WTC11 (cell line): Measurements from ENCODE around the gene GPR84. TPM values are rescaled to one million over a fixed set of nuclear protein-coding genes. Genes with fewer than 3 reads are reported as not detected.
A peak's percentile ranks its signal among the peaks of the same experiment; 100 is the strongest.

ENCODE experiments used
- ETV6 ChIP-seq: sonication (generic); formaldehyde crosslinking; IDR thresholded peaks from 2 replicates; pipeline ENCODE4 v1.8.1; 2022; ENCODE audit warnings: mild to moderate bottlenecking, missing genetic modification reagents
- HMGA2 ChIP-seq: fragments of 250-450 bp; sonication (Bioruptor Pico); IDR thresholded peaks from 2 replicates; pipeline ENCODE4 v1.4.0; 2021; ENCODE audit warnings: mild to moderate bottlenecking, moderate library complexity
- ZBTB21 ChIP-seq: sonication (generic); formaldehyde crosslinking; IDR thresholded peaks from 2 replicates; pipeline ENCODE4 v1.8.1; 2023; ENCODE audit warnings: mild to moderate bottlenecking, missing genetic modification reagents, borderline replicate concordance
- microRNA-seq: library from miRNA; unstranded; fragments of <30 nt; microRNA quantifications from one replicate; pipeline ENCODE4 v1.2.0, GENCODE V29; 2022; ENCODE audit warnings: borderline number of aligned reads
- total RNA-seq: library from RNA; stranded (reverse); gene quantifications from 3 replicates; pipeline ENCODE4 v1.2.3, GENCODE V29; 2021
- TF ChIP-seq, protein P1 (sequence below): sonication (generic); formaldehyde crosslinking; IDR thresholded peaks from 2 replicates; pipeline ENCODE4 v1.8.1; 2022; ENCODE audit warnings: missing genetic modification reagents, borderline replicate concordance

Gene GPR84
- total RNA-seq, 1 experiment from 2014 or later, result 0.13 TPM

DNA sequence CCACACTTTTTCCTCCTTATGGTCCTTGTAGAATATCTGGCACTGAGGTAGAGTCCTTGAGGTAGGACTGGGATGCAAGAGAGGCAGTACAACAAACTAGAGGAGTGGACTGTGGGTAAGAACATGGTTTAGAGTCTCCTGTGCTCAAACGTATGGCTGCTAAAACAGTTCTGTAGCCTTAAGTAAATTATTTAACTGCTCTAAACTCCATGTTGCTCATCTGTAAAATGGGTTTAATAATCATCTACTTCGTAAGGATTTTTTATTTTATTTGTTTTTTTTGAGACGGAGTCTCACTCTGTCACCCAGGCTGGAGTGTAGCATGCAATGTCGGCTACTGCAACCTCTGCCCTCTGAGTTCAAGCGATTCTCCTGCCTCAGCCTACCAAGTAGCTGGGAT lies 42.9 kb downstream of the GPR84 start (continued):
- TF ChIP-seq, protein P1, sequence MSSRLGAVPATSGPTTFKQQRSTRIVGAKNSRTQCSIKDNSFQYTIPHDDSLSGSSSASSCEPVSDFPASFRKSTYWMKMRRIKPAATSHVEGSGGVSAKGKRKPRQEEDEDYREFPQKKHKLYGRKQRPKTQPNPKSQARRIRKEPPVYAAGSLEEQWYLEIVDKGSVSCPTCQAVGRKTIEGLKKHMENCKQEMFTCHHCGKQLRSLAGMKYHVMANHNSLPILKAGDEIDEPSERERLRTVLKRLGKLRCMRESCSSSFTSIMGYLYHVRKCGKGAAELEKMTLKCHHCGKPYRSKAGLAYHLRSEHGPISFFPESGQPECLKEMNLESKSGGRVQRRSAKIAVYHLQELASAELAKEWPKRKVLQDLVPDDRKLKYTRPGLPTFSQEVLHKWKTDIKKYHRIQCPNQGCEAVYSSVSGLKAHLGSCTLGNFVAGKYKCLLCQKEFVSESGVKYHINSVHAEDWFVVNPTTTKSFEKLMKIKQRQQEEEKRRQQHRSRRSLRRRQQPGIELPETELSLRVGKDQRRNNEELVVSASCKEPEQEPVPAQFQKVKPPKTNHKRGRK (CRISPR knock-in tag), result no peak
- no peak for TF ChIP-seq ETV6 (CRISPR knock-in tag)
- TF ChIP-seq ZBTB21 (CRISPR knock-in tag), result no peak
- TF ChIP-seq HMGA2 (CRISPR knock-in tag), result no peak

Small RNA genes lying within 50 kb of the gene (microRNA-seq; reads per million reads assigned to microRNA genes)
- gene MIR148B, result 9.4 reads per million, percentile 25 among the genes with 10 or more reads in this experiment

Other genes starting within 250 kb of the GPR84 start
- gene SMUG1, start 175.5 kb downstream of the GPR84 start, total RNA-seq, result 19.2 to 27.5 TPM (median 26.3 TPM) in 3 replicates
- gene CBX5, start 84.4 kb downstream of the GPR84 start, total RNA-seq, result 182 to 218 TPM (median 216 TPM) in 3 replicates
- gene HNRNPA1, start 83.8 kb downstream of the GPR84 start, total RNA-seq, result 2,589 to 2,788 TPM (median 2,737 TPM) in 3 replicates
- 2.4 to 3.0 TPM (median 3.0 TPM) in 3 replicates for gene NFE2, start 63.5 kb downstream of the GPR84 start, total RNA-seq
- gene COPZ1, start 39.4 kb downstream of the GPR84 start, total RNA-seq, result 98.2 to 116 TPM (median 115 TPM) in 3 replicates
- 18.4 to 23.5 TPM (median 22.2 TPM) in 3 replicates for gene ZNF385A, start 20.2 kb upstream of the GPR84 start, total RNA-seq
- 19.3 to 21.9 TPM (median 20.8 TPM) in 3 replicates for gene ITGA5, start 54.8 kb upstream of the GPR84 start, total RNA-seq
- gene GTSF1, start 109.1 kb upstream of the GPR84 start, total RNA-seq, result 0.55 to 0.99 TPM (median 0.74 TPM) in 3 replicates
- gene NCKAP1L, start 133.3 kb upstream of the GPR84 start, total RNA-seq, result 0.41 to 0.76 TPM (median 0.57 TPM) in 3 replicates
- gene PDE1B, start 185.1 kb upstream of the GPR84 start, total RNA-seq, result 0.41 to 1.9 TPM (median 0.64 TPM) in 3 replicates
- gene PPP1R1A, start 224.2 kb upstream of the GPR84 start, total RNA-seq, result 12.4 to 15.5 TPM (median 13.1 TPM) in 3 replicates